ENCODE measurements around the gene POLDIP3. TPM values are rescaled to one million over a fixed set of nuclear protein-coding genes. Genes with fewer than 3 reads are reported as not detected.

POLDIP3 gene, protein sequence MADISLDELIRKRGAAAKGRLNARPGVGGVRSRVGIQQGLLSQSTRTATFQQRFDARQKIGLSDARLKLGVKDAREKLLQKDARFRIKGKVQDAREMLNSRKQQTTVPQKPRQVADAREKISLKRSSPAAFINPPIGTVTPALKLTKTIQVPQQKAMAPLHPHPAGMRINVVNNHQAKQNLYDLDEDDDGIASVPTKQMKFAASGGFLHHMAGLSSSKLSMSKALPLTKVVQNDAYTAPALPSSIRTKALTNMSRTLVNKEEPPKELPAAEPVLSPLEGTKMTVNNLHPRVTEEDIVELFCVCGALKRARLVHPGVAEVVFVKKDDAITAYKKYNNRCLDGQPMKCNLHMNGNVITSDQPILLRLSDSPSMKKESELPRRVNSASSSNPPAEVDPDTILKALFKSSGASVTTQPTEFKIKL
- total RNA-seq, result 21.9 and 25.1 TPM in 2 replicates

DNA sequence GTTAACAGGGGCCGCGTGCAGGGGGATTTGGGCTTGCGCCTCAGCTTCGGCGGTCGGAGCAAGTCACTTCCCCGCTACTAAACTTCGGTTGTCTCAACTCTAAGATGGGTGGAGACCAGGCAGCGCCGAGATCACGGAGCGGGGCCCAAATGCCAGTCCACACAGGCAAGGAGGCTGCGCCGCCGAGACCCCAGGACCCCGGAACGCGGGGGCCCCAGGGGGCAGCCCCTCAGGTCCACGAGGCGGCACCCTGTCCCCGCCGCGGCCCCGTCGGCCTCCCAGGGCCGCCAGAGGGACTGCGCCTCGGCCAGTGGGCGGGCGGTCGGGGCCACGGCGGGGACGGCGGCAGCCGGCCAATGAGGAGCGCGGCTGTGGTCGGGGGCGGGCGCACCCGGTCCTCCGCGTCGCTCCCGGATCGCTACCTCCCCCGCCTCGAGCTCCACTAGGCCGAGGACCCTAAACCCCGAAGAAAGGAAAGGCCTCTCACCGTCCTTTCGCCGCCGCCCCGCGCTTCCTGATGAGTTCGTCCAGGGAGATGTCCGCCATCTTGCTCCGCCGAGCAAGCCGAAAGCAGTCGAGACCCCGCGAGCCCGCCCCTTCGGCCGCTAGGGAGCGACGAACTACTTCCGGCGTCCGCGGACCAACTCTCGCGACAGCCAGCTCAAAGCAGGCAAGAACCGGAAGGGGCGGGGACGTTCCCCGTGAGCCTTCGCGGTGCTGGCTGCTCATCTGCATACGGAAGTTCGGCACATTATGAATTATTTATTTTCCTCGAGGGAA lies at the start of gene POLDIP3:
Gene POLDIP3 (minus strand): TSS at position 572 of the 780 bp plus-strand sequence. CDS start 26 bp downstream, at position 546.

GRCh38 chr22:42649246-42650099 lies 34.8 kb upstream of the POLDIP3 start, which contains the start of gene CYB5R3:
CYB5R3 (minus strand) TSS chr22:42649392; CDS start chr22:42649315, 77 bp downstream.

GRCh38 chr22:42553475-42554361 lies 61.0 kb downstream of the POLDIP3 start, which contains the start of gene SERHL2:
SERHL2 (plus strand) TSS chr22:42553956; CDS start chr22:42554021, 65 bp downstream.

Other genes with a start within 250 kb of the POLDIP3 start
- gene NFAM1, start 182.5 kb downstream of the POLDIP3 start, total RNA-seq, result not detected in 2 replicates
- 21.0 and 37.2 TPM in 2 replicates for gene RRP7A, start 95.1 kb downstream of the POLDIP3 start, total RNA-seq
- gene SERHL2, start 60.9 kb downstream of the POLDIP3 start, total RNA-seq, result 4.0 and 7.4 TPM in 2 replicates
- gene ATP5MGL, start 25.7 kb upstream of the POLDIP3 start, total RNA-seq, result 0.69 and 0.76 TPM in 2 replicates
- 138 and 189 TPM in 2 replicates for gene CYB5R3, start 34.5 kb upstream of the POLDIP3 start, total RNA-seq
- 51.3 and 59.0 TPM in 2 replicates for gene A4GALT, start 106.0 kb upstream of the POLDIP3 start, total RNA-seq
- gene ARFGAP3, start 242.4 kb upstream of the POLDIP3 start, total RNA-seq, result 75.5 and 75.7 TPM in 2 replicates